SU-DHL-6 (cell line): ENCODE measurements around the gene IMPG1.

Experiments
- H2AFZ ChIP-seq: fragments of 200-600 bp; sonication (generic); 2 replicates; pipeline ENCODE4 v1.6.1; 2014; ENCODE audit warnings: low read depth, mild to moderate bottlenecking, moderate library complexity, mixed read lengths, antibody characterized with exemption, low read length; ENCODE audit not compliant: severe bottlenecking
- H3F3A ChIP-seq: fragments of 200-600 bp; shearing (Covaris generic); 2 replicates; pipeline ENCODE4 v1.6.0; 2016; ENCODE audit warnings: antibody characterized with exemption, mild to moderate bottlenecking; ENCODE audit not compliant: insufficient read depth
- H3K27ac ChIP-seq: fragments of 200-600 bp; sonication (generic); 2 replicates; pipeline ENCODE4 v1.5.1; 2016; ENCODE audit warnings: low read depth, mild to moderate bottlenecking, low read length, moderate library complexity, mixed read lengths
- H3K27me3 ChIP-seq: fragments of 200-600 bp; sonication (generic), shearing (Covaris generic); 2 replicates; pipeline ENCODE4 v1.6.0; 2014; ENCODE audit warnings: mild to moderate bottlenecking, low read length
- H3K36me3 ChIP-seq: fragments of 200-600 bp; sonication (generic); 2 replicates; pipeline ENCODE4 v1.6.1; 2014; ENCODE audit warnings: mild to moderate bottlenecking, low read length, mixed read lengths
- H3K4me2 ChIP-seq: fragments of 300-600, 200-600 bp; shearing (Covaris generic), sonication (generic); 2 replicates; pipeline ENCODE4 v1.6.0; 2014; ENCODE audit warnings: low read length, low read depth, mild to moderate bottlenecking; ENCODE audit not compliant: poor library complexity, severe bottlenecking
- H3K4me3 ChIP-seq: fragments of 200-600 bp; sonication (generic); 2 replicates; pipeline ENCODE4 v1.5.1; 2014; ENCODE audit warnings: antibody characterized with exemption, low read length, mild to moderate bottlenecking, mixed read lengths; ENCODE audit not compliant: insufficient read depth, poor library complexity, severe bottlenecking
- H3K79me2 ChIP-seq: fragments of 200-600 bp; sonication (generic); 2 replicates; pipeline ENCODE4 v1.6.1; 2014; ENCODE audit warnings: mild to moderate bottlenecking, low read length, moderate library complexity; ENCODE audit not compliant: insufficient read depth
- H3K9ac ChIP-seq: fragments of 200-600 bp; sonication (generic); 2 replicates; pipeline ENCODE4 v1.7.0; 2014; ENCODE audit warnings: mild to moderate bottlenecking, low read length
- H3K9me2 ChIP-seq: fragments of 200-600 bp; sonication (generic); replicated peaks from 2 replicates; pipeline ENCODE4 v1.6.1; 2014; ENCODE audit warnings: low read length; ENCODE audit not compliant: insufficient read depth
- H3K9me3 ChIP-seq: fragments of 200-600 bp; sonication (generic); 2 replicates; pipeline ENCODE4 v1.6.1; 2014; ENCODE audit warnings: low read length, mixed read lengths; ENCODE audit not compliant: insufficient read depth
- H4K20me1 ChIP-seq: fragments of 200-600 bp; sonication (generic); 2 replicates; pipeline ENCODE4 v1.6.1; 2014; ENCODE audit warnings: low read depth, mild to moderate bottlenecking, antibody characterized with exemption, low read length, moderate library complexity, mixed read lengths
- CTCF ChIP-seq: fragments of 200-600 bp; sonication (generic); IDR thresholded peaks from one replicate; pipeline ENCODE4 v1.5.1; 2017; ENCODE audit warnings: antibody characterized with exemption, mild to moderate bottlenecking, low read length, moderate library complexity; ENCODE audit not compliant: insufficient read depth, poor library complexity, severe bottlenecking
- EZH2phosphoT487 ChIP-seq: fragments of 200-600 bp; sonication (generic), shearing (Covaris generic); conservative IDR thresholded peaks from 2 replicates; pipeline ENCODE4 v1.6.1; 2018; ENCODE audit warnings: mild to moderate bottlenecking, antibody characterized with exemption, low read length, moderate library complexity, mixed read lengths

The IMPG1 gene

GRCh38 chr6:76026101-76026500 lies 46.4 kb downstream of the IMPG1 start:
- Histone ChIP-seq H3K9me3 (peaks cover 12% of the 10 kb centered on the region; the same call in 1 of the 2 replicates), H3K27me3 (no peaks in the 10 kb centered on the region), H3K27ac (no peak overlapping the region), H3K4me3 (no peak overlapping the region), H3K9me2 (no peaks in the 10 kb centered on the region), H3F3A (no peaks in the 10 kb centered on the region), H3K79me2 (no peaks in the 10 kb centered on the region), H4K20me1 (no peaks in the 10 kb centered on the region), H3K4me2 (no peak overlapping the region), H3K9ac (no peak overlapping the region), H2AFZ (no peak overlapping the region), H3K36me3 (no peaks in the 10 kb centered on the region)
- TF ChIP-seq CTCF, result no peak
- no peak for TF ChIP-seq EZH2phosphoT487

- Histone ChIP-seq H2AFZ (no peak overlapping the region), H3K9ac (no peak overlapping the region), H3F3A (no peaks in the 10 kb centered on the region), H3K9me3 (no peaks in the 10 kb centered on the region), H3K4me2 (no peak overlapping the region), H3K9me2 (no peaks in the 10 kb centered on the region), H3K4me3 (no peak overlapping the region), H3K79me2 (no peaks in the 10 kb centered on the region), H4K20me1 (no peaks in the 10 kb centered on the region), H3K36me3 (no peaks in the 10 kb centered on the region), H3K27ac (no peak overlapping the region), H3K27me3 (no peaks in the 10 kb centered on the region)
- TF ChIP-seq EZH2phosphoT487, result no peak
- TF ChIP-seq CTCF, result no peak
Observed at GRCh38 chr6:76014626-76015530, 57.6 kb downstream of the IMPG1 start.

GRCh38 chr6:76004202-76004601 lies 68.3 kb downstream of the IMPG1 start:
- Histone ChIP-seq H3K9me2 (no peaks in the 10 kb centered on the region), H3K27me3 (peaks cover 5% of the 10 kb centered on the region; the same call in 1 of the 2 replicates), H3K4me2 (no peak overlapping the region), H3K4me3 (no peak overlapping the region), H3K36me3 (no peaks in the 10 kb centered on the region), H2AFZ (no peak overlapping the region), H4K20me1 (no peaks in the 10 kb centered on the region), H3F3A (no peaks in the 10 kb centered on the region), H3K9me3 (no peaks in the 10 kb centered on the region), H3K79me2 (no peaks in the 10 kb centered on the region), H3K9ac (no peak overlapping the region), H3K27ac (no peak overlapping the region)
- TF ChIP-seq EZH2phosphoT487 (no peak), CTCF (no peak)
